HEK293 (cell line): ENCODE results near the gene GNS.
A peak's percentile ranks its signal among the peaks of the same experiment; 100 is the strongest.

Experiments
- AEBP2 ChIP-seq: fragments of 450-650 bp; formaldehyde crosslinking; IDR thresholded peaks from 2 replicates; pipeline ENCODE4 v1.5.1; 2016; ENCODE audit warnings: missing biosample characterization, missing genetic modification characterization, borderline replicate concordance
- GFI1B ChIP-seq: fragments of 450-650 bp; formaldehyde crosslinking; IDR thresholded peaks from 2 replicates; pipeline ENCODE4 v1.5.1; 2016; ENCODE audit warnings: missing biosample characterization, missing genetic modification characterization
- HOXD13 ChIP-seq: sonication (generic); formaldehyde crosslinking; IDR thresholded peaks from 2 replicates; pipeline ENCODE4 v1.8.0; 2022; ENCODE audit warnings: missing genetic modification reagents, borderline replicate concordance
- IKZF3 ChIP-seq: fragments of 450-650 bp; IDR thresholded peaks from 2 replicates; pipeline ENCODE4 v1.5.0; 2018; ENCODE audit warnings: missing biosample characterization, mild to moderate bottlenecking, missing genetic modification characterization, moderate library complexity
- OSR2 ChIP-seq: fragments of 450-650 bp; formaldehyde crosslinking; IDR thresholded peaks from 2 replicates; pipeline ENCODE4 v1.5.1; 2016; ENCODE audit warnings: missing biosample characterization, missing genetic modification characterization
- SP7 ChIP-seq: fragments of 450-650 bp; formaldehyde crosslinking; IDR thresholded peaks from 2 replicates; pipeline ENCODE4 v1.5.1; 2016; ENCODE audit warnings: missing biosample characterization, missing genetic modification characterization
- ZBTB17 ChIP-seq: fragments of 450-650 bp; formaldehyde crosslinking; IDR thresholded peaks from 2 replicates; pipeline ENCODE4 v1.5.1; 2016; ENCODE audit warnings: missing biosample characterization, missing genetic modification characterization
- ZBTB20 ChIP-seq: fragments of 450-650 bp; formaldehyde crosslinking; IDR thresholded peaks from 2 replicates; pipeline ENCODE4 v1.5.1; 2016; ENCODE audit warnings: missing biosample characterization, missing genetic modification characterization
- ZBTB21 ChIP-seq: fragments of 450-650 bp; formaldehyde crosslinking; IDR thresholded peaks from 2 replicates; pipeline ENCODE4 v1.5.1; 2017; ENCODE audit warnings: missing biosample characterization, missing genetic modification characterization
- ZFHX2 ChIP-seq: fragments of 450-650 bp; formaldehyde crosslinking; conservative IDR thresholded peaks from 2 replicates; pipeline ENCODE4 v1.5.1; 2016; ENCODE audit warnings: missing biosample characterization, missing genetic modification characterization
- ZFP69B ChIP-seq: fragments of 450-650 bp; formaldehyde crosslinking; IDR thresholded peaks from 2 replicates; pipeline ENCODE4 v1.5.1; 2016; ENCODE audit warnings: missing biosample characterization, missing genetic modification characterization
- ZIC2 ChIP-seq: fragments of 450-650 bp; formaldehyde crosslinking; IDR thresholded peaks from 2 replicates; pipeline ENCODE4 v1.5.1; 2016; ENCODE audit warnings: missing biosample characterization, missing genetic modification characterization
- ZNF366 ChIP-seq: fragments of 450-650 bp; formaldehyde crosslinking; conservative IDR thresholded peaks from 2 replicates; pipeline ENCODE4 v1.5.1; 2016; ENCODE audit warnings: missing biosample characterization, missing genetic modification characterization
- ZNF473 ChIP-seq: fragments of 450-650 bp; formaldehyde crosslinking; IDR thresholded peaks from 2 replicates; pipeline ENCODE4 v1.5.1; 2017; ENCODE audit warnings: missing biosample characterization, missing genetic modification characterization
- ZNF544 ChIP-seq: fragments of 450-650 bp; formaldehyde crosslinking; IDR thresholded peaks from 2 replicates; pipeline ENCODE4 v1.5.0; 2017; ENCODE audit warnings: missing biosample characterization, missing genetic modification characterization
- ZNF585B ChIP-seq: fragments of 450-650 bp; formaldehyde crosslinking; IDR thresholded peaks from 2 replicates; pipeline ENCODE4 v1.5.1; 2016; ENCODE audit warnings: missing biosample characterization, missing genetic modification characterization
- ZNF610 ChIP-seq: fragments of 450-650 bp; formaldehyde crosslinking; IDR thresholded peaks from 2 replicates; pipeline ENCODE4 v1.5.1; 2016; ENCODE audit warnings: missing biosample characterization, missing genetic modification characterization, borderline replicate concordance
- ZNF629 ChIP-seq: fragments of 450-650 bp; formaldehyde crosslinking; IDR thresholded peaks from 2 replicates; pipeline ENCODE4 v1.5.1; 2017; ENCODE audit warnings: missing biosample characterization, missing genetic modification characterization
- ZNF660 ChIP-seq: fragments of 450-650 bp; IDR thresholded peaks from 2 replicates; pipeline ENCODE4 v1.5.1; 2018; ENCODE audit warnings: missing biosample characterization, mild to moderate bottlenecking, missing genetic modification characterization
- ZNF707 ChIP-seq: fragments of 450-650 bp; formaldehyde crosslinking; IDR thresholded peaks from 2 replicates; pipeline ENCODE4 v1.5.1; 2016; ENCODE audit warnings: missing biosample characterization, missing genetic modification characterization
- TF ChIP-seq, protein P1 (sequence below): fragments of 450-650 bp; formaldehyde crosslinking; IDR thresholded peaks from 2 replicates; pipeline ENCODE4 v1.5.1; 2016; ENCODE audit warnings: missing biosample characterization, missing genetic modification characterization
- TF ChIP-seq, protein P2 (sequence below): fragments of 450-650 bp; formaldehyde crosslinking; IDR thresholded peaks from 2 replicates; pipeline ENCODE4 v1.5.1; 2016; ENCODE audit warnings: missing biosample characterization, missing genetic modification characterization
- TF ChIP-seq, protein P3 (sequence below): fragments of 450-650 bp; formaldehyde crosslinking; IDR thresholded peaks from 2 replicates; pipeline ENCODE4 v1.5.1; 2016; ENCODE audit warnings: missing biosample characterization, missing genetic modification characterization
- TF ChIP-seq, protein P4 (sequence below): fragments of 450-650 bp; formaldehyde crosslinking; IDR thresholded peaks from 2 replicates; pipeline ENCODE4 v1.5.1; 2017; ENCODE audit warnings: missing biosample characterization, missing genetic modification characterization
- TF ChIP-seq, protein P5 (sequence below): fragments of 450-650 bp; formaldehyde crosslinking; IDR thresholded peaks from 2 replicates; pipeline ENCODE4 v1.5.1; 2016; ENCODE audit warnings: missing biosample characterization, missing genetic modification characterization

The GNS gene

DNA sequence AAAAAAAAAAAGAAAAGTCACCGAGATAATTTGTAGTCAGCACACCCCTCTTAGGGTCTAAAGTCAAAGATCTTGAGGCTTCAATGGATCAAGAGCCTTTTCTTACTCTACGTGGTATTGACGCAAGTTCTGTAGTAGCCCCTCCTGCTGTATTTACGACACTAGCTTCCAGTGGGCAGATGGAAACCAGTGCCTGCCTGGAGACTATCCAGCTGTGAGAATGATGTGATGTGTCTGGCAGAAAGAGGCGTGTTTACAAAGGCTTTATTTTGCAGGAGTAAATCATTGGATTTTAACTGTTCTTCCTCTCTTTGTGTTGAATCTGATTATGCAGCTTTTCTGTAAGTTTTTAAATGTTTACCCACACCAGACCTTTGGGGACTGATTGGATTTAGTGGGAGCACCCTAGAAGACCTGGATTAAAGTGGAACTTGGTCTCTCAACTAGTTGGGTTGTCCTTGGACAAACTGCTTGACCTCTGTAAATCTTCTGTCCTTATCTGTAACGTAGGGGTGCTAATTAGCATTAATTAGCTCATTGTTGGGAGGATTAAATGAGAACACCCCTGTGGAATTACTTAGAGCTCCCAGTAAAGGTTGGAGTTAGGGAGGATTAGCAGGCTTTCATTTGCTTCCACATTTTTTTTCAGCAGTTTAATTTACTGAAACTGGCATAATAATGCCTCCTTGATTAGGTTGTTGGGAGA lies 76.5 kb downstream of the GNS start (continued):
- TF ChIP-seq, protein P1, sequence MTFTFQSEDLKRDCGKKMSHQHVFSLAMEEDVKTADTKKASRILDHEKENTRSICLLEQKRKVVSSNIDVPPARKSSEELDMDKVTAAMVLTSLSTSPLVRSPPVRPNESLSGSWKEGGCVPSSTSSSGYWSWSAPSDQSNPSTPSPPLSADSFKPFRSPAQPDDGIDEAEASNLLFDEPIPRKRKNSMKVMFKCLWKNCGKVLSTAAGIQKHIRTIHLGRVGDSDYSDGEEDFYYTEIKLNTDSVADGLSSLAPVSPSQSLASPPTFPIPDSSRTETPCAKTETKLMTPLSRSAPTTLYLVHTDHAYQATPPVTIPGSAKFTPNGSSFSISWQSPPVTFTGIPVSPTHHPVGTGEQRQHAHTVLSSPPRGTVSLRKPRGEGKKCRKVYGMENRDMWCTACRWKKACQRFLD (tag by site-specific recombination) = no peak
- peak; percentile 88 for TF ChIP-seq ZNF629 (tag by site-specific recombination)
- TF ChIP-seq, protein P2, sequence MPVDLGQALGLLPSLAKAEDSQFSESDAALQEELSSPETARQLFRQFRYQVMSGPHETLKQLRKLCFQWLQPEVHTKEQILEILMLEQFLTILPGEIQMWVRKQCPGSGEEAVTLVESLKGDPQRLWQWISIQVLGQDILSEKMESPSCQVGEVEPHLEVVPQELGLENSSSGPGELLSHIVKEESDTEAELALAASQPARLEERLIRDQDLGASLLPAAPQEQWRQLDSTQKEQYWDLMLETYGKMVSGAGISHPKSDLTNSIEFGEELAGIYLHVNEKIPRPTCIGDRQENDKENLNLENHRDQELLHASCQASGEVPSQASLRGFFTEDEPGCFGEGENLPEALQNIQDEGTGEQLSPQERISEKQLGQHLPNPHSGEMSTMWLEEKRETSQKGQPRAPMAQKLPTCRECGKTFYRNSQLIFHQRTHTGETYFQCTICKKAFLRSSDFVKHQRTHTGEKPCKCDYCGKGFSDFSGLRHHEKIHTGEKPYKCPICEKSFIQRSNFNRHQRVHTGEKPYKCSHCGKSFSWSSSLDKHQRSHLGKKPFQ (tag by site-specific recombination) = 0 out of 2 replicates have a peak, but pooled peaks have one; percentile 11
- TF ChIP-seq, protein P3, sequence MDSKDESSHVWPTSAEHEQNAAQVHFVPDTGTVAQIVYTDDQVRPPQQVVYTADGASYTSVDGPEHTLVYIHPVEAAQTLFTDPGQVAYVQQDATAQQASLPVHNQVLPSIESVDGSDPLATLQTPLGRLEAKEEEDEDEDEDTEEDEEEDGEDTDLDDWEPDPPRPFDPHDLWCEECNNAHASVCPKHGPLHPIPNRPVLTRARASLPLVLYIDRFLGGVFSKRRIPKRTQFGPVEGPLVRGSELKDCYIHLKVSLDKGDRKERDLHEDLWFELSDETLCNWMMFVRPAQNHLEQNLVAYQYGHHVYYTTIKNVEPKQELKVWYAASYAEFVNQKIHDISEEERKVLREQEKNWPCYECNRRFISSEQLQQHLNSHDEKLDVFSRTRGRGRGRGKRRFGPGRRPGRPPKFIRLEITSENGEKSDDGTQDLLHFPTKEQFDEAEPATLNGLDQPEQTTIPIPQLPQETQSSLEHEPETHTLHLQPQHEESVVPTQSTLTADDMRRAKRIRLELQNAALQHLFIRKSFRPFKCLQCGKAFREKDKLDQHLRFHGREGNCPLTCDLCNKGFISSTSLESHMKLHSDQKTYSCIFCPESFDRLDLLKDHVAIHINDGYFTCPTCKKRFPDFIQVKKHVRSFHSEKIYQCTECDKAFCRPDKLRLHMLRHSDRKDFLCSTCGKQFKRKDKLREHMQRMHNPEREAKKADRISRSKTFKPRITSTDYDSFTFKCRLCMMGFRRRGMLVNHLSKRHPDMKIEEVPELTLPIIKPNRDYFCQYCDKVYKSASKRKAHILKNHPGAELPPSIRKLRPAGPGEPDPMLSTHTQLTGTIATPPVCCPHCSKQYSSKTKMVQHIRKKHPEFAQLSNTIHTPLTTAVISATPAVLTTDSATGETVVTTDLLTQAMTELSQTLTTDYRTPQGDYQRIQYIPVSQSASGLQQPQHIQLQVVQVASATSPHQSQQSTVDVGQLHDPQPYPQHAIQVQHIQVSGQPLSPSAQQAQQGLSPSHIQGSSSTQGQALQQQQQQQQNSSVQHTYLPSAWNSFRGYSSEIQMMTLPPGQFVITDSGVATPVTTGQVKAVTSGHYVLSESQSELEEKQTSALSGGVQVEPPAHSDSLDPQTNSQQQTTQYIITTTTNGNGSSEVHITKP (tag by site-specific recombination) = 0 out of 2 replicates have a peak, but pooled peaks have one; percentile 33
- TF ChIP-seq ZNF610 (tag by site-specific recombination) = no peak
- TF ChIP-seq ZNF660 (tag by site-specific recombination) = peak; percentile 36; the same call in 1 of the 2 replicates
- TF ChIP-seq ZNF707 (tag by site-specific recombination) = no peak
- TF ChIP-seq ZBTB17 (tag by site-specific recombination) = peak; percentile 49
- TF ChIP-seq, protein P4, sequence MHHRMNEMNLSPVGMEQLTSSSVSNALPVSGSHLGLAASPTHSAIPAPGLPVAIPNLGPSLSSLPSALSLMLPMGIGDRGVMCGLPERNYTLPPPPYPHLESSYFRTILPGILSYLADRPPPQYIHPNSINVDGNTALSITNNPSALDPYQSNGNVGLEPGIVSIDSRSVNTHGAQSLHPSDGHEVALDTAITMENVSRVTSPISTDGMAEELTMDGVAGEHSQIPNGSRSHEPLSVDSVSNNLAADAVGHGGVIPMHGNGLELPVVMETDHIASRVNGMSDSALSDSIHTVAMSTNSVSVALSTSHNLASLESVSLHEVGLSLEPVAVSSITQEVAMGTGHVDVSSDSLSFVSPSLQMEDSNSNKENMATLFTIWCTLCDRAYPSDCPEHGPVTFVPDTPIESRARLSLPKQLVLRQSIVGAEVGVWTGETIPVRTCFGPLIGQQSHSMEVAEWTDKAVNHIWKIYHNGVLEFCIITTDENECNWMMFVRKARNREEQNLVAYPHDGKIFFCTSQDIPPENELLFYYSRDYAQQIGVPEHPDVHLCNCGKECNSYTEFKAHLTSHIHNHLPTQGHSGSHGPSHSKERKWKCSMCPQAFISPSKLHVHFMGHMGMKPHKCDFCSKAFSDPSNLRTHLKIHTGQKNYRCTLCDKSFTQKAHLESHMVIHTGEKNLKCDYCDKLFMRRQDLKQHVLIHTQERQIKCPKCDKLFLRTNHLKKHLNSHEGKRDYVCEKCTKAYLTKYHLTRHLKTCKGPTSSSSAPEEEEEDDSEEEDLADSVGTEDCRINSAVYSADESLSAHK (tag by site-specific recombination) = no peak
- TF ChIP-seq, protein P5, sequence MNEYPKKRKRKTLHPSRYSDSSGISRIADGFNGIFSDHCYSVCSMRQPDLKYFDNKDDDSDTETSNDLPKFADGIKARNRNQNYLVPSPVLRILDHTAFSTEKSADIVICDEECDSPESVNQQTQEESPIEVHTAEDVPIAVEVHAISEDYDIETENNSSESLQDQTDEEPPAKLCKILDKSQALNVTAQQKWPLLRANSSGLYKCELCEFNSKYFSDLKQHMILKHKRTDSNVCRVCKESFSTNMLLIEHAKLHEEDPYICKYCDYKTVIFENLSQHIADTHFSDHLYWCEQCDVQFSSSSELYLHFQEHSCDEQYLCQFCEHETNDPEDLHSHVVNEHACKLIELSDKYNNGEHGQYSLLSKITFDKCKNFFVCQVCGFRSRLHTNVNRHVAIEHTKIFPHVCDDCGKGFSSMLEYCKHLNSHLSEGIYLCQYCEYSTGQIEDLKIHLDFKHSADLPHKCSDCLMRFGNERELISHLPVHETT (tag by site-specific recombination) = no peak
- TF ChIP-seq SP7 = peak; percentile 91
- peak; percentile 94 for TF ChIP-seq OSR2 (tag by site-specific recombination)
- TF ChIP-seq GFI1B = peak; percentile 62; the same call in 1 of the 2 replicates
- no peak for TF ChIP-seq HOXD13 (CRISPR knock-in tag)
- no peak for TF ChIP-seq ZNF544 (tag by site-specific recombination)
- TF ChIP-seq ZBTB21 (tag by site-specific recombination) = peak; percentile 64
- peak; percentile 49 for TF ChIP-seq ZNF366
- peak; percentile 71 for TF ChIP-seq ZIC2
- TF ChIP-seq ZNF473 (tag by site-specific recombination) = no peak
- peak; percentile 77 for TF ChIP-seq IKZF3 (tag by site-specific recombination)
- no peak for TF ChIP-seq AEBP2 (tag by site-specific recombination)
- TF ChIP-seq ZFP69B (tag by site-specific recombination) = no peak
- no peak for TF ChIP-seq ZNF585B (tag by site-specific recombination)
- TF ChIP-seq ZFHX2 (tag by site-specific recombination) = 0 out of 2 replicates have a peak, but pooled peaks have one; percentile 10
- peak; percentile 84 for TF ChIP-seq ZBTB20 (tag by site-specific recombination)
